SK-N-SH (cell line): ENCODE data around the gene ATG7. TPM values are rescaled to one million over a fixed set of nuclear protein-coding genes. Genes with fewer than 3 reads are reported as not detected.

Experiments
- CTCF ChIA-PET: fragments of 300-600, 350-600 bp; formaldehyde crosslinking; extraction: SDS; loops from one replicate; lab custom pipeline; 2021; lab: Yijun Ruan, JAX
- POLR2A ChIA-PET: fragments of 350-600 bp; sonication (Branson Sonifier 250); formaldehyde crosslinking; extraction: SDS; loops from one replicate; lab custom pipeline; 2020; ENCODE audit warnings: antibody characterized with exemption, inconsistent platforms; lab: Yijun Ruan, JAX
- DNase-seq: peaks from one replicate; pipeline ENCODE4 v3.0.0; 2012
- H2AFZ ChIP-seq: fragments of 200-600 bp; sonication (generic); 2 replicates; pipeline ENCODE4 v1.8.1; 2016; ENCODE audit warnings: antibody characterized with exemption, mild to moderate bottlenecking, low read depth
- H3F3A ChIP-seq: fragments of 200-600 bp; sonication (generic); replicated peaks from 2 replicates; pipeline ENCODE3; 2016; ENCODE audit warnings: antibody characterized with exemption, mild to moderate bottlenecking; ENCODE audit not compliant: insufficient read depth
- H3K27ac ChIP-seq, 2 experiments: fragments of 200-500 bp in 1 of 2; fragments of 200-600 bp in 1 of 2; sonication (Bioruptor generic) in 1 of 2; sonication (generic), shearing (Covaris generic) in 1 of 2; 2 replicates each; pipeline versions ENCODE4 v1.5.1 to v1.6.1; 2014 to 2016; ENCODE audit warnings: low read depth in 2 of 2, inconsistent platforms in 1 of 2, low read length in 1 of 2, mild to moderate bottlenecking in 1 of 2, mixed read lengths in 1 of 2
- H3K27me3 ChIP-seq: fragments of 200-600 bp; sonication (generic), shearing (Covaris generic); 2 replicates; pipeline ENCODE4 v1.6.1; 2016; ENCODE audit warnings: mixed run types; ENCODE audit not compliant: insufficient read depth
- H3K36me3 ChIP-seq, 2 experiments: fragments of 200-500 bp in 1 of 2; fragments of 200-600 bp in 1 of 2; sonication (Bioruptor generic) in 1 of 2; sonication (generic) in 1 of 2; replicated peaks in 1 of 2; 2 replicates each; pipeline versions ENCODE3 to v1.5.1; 2014 to 2016; ENCODE audit warnings: low read length in 1 of 2, mild to moderate bottlenecking in 1 of 2; ENCODE audit not compliant: insufficient read depth in 2 of 2, control insufficient read depth in 1 of 2
- H3K4me1 ChIP-seq, 2 experiments: fragments of 200-500 bp in 1 of 2; fragments of 200-600 bp in 1 of 2; sonication (Bioruptor generic) in 1 of 2; sonication (generic), shearing (Covaris generic) in 1 of 2; 2 replicates each; pipeline versions ENCODE4 v1.5.1 to v1.6.1; 2014 to 2016; ENCODE audit warnings: low read depth in 1 of 2, low read length in 1 of 2, mixed run types in 1 of 2; ENCODE audit not compliant: insufficient read depth in 2 of 2, control insufficient read depth in 1 of 2
- H3K4me2 ChIP-seq: fragments of 200-600 bp; sonication (generic), shearing (Covaris generic); 2 replicates; pipeline ENCODE4 v1.6.1; 2017; ENCODE audit warnings: mixed run types
- H3K4me3 ChIP-seq, 2 experiments: fragments of 200-500 bp in 1 of 2; fragments of 200-600 bp in 1 of 2; sonication (Bioruptor generic) in 1 of 2; sonication (generic), shearing (Covaris generic) in 1 of 2; 2 replicates each; pipeline versions ENCODE4 v1.5.1 to v1.8.1; 2014 to 2016; ENCODE audit warnings: low read depth in 2 of 2, inconsistent platforms in 1 of 2, low read length in 1 of 2, mild to moderate bottlenecking in 1 of 2, mixed read lengths in 1 of 2, moderate library complexity in 1 of 2
- H3K79me2 ChIP-seq: fragments of 200-600 bp; sonication (generic); 2 replicates; pipeline ENCODE4 v1.8.1; 2017; ENCODE audit warnings: mild to moderate bottlenecking; ENCODE audit not compliant: insufficient read depth
- H3K9ac ChIP-seq: fragments of 200-600 bp; sonication (generic); 2 replicates; pipeline ENCODE4 v1.6.1; 2017; ENCODE audit warnings: mixed run types
- H3K9me2 ChIP-seq: fragments of 200-600 bp; sonication (generic); 2 replicates; pipeline ENCODE4 v1.6.1; 2017; ENCODE audit warnings: mixed run types
- H3K9me3 ChIP-seq: fragments of 200-600 bp; sonication (generic); 2 replicates; pipeline ENCODE4 v1.6.1; 2017; ENCODE audit warnings: mixed run types, mild to moderate bottlenecking, moderate library complexity
- H4K20me1 ChIP-seq: fragments of 200-600 bp; sonication (generic); 2 replicates; pipeline ENCODE4 v1.6.1; 2017; ENCODE audit warnings: mild to moderate bottlenecking, mixed run types; ENCODE audit not compliant: insufficient read depth
- FOXJ3 ChIP-seq: sonication (generic); formaldehyde crosslinking; IDR thresholded peaks from 2 replicates; pipeline ENCODE4 v1.5.1; 2020; ENCODE audit warnings: mild to moderate bottlenecking, missing genetic modification reagents
- NFIC ChIP-seq: IDR thresholded peaks from 2 replicates; pipeline ENCODE4 v1.4.0; 2012; ENCODE audit warnings: borderline replicate concordance
- PBX3 ChIP-seq: IDR thresholded peaks from 2 replicates; pipeline ENCODE4; 2012
- RAD21 ChIP-seq: IDR thresholded peaks from 2 replicates; pipeline ENCODE4 v1.6.1; 2012; ENCODE audit warnings: mild to moderate bottlenecking, low read length
- RCOR1 ChIP-seq: fragments of 150-350 bp; IDR thresholded peaks from 2 replicates; pipeline ENCODE4 v1.6.1; 2017; ENCODE audit warnings: antibody characterized with exemption, low read length
- RFX5 ChIP-seq: IDR thresholded peaks from 2 replicates; pipeline ENCODE4 v1.6.1; 2012; ENCODE audit warnings: mild to moderate bottlenecking, improper control_type of control experiment, low read length
- SIN3A ChIP-seq: IDR thresholded peaks from 2 replicates; pipeline ENCODE4 v1.6.1; 2012; ENCODE audit warnings: low read depth, mild to moderate bottlenecking, low read length, moderate library complexity, borderline replicate concordance
- TCF12 ChIP-seq: IDR thresholded peaks from 2 replicates; pipeline ENCODE4 v1.4.0; 2012
- WGBS: methylation state at CpG from one replicate; pipeline ENCODE4 v1.1.6; 2017; ENCODE audit warnings: low lambda C conversion rate; 5-methylcytosine and 5-hydroxymethylcytosine counted together
- polyA plus RNA-seq, 3 experiments: library from polyadenylated mRNA; depleted of rRNA; stranded (reverse); fragments of >200 nt; gene quantifications; 2 replicates each; pipeline ENCODE4 v1.2.3, GENCODE V29; 2012
- TF ChIP-seq, protein P1 (sequence below): fragments of 150-350 bp; IDR thresholded peaks from 2 replicates; pipeline ENCODE4 v1.6.1; 2016; ENCODE audit warnings: mild to moderate bottlenecking, low read depth, low read length
- TF ChIP-seq, protein P2 (sequence below): IDR thresholded peaks from 2 replicates; pipeline ENCODE4 v1.4.0; 2012; ENCODE audit warnings: low read depth, borderline replicate concordance

The ATG7 gene
- polyA plus RNA-seq, 1 of the 3 experiments (the other 2 are of a cell fraction): 29.5 TPM

- TF ChIP-seq, protein P1, sequence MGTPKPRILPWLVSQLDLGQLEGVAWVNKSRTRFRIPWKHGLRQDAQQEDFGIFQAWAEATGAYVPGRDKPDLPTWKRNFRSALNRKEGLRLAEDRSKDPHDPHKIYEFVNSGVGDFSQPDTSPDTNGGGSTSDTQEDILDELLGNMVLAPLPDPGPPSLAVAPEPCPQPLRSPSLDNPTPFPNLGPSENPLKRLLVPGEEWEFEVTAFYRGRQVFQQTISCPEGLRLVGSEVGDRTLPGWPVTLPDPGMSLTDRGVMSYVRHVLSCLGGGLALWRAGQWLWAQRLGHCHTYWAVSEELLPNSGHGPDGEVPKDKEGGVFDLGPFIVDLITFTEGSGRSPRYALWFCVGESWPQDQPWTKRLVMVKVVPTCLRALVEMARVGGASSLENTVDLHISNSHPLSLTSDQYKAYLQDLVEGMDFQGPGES: no peak
- TF ChIP-seq PBX3 (no peak), RCOR1 (no peak), RAD21 (no peak), NFIC (no peak), FOXJ3 (CRISPR knock-in tag) (no peak)
Measured at GRCh38 chr3:11534011-11534792, 262.0 kb downstream of the ATG7 start (continued).

GRCh38 chr3:11534793-11535101, 262.6 kb downstream of the ATG7 start:
- peaks cover 15 to 21% of the 10 kb centered on the region in 2 experiments; a peak in 3 of 4 replicates for H3K4me1 ChIP-seq
- H4K20me1 ChIP-seq: no peaks in the 10 kb centered on the region
- WGBS: 98% methylated on average over 7 of the region's 7 CpGs
- no peaks in the 10 kb centered on the region for H3K27me3 ChIP-seq
- TF ChIP-seq, protein P2, sequence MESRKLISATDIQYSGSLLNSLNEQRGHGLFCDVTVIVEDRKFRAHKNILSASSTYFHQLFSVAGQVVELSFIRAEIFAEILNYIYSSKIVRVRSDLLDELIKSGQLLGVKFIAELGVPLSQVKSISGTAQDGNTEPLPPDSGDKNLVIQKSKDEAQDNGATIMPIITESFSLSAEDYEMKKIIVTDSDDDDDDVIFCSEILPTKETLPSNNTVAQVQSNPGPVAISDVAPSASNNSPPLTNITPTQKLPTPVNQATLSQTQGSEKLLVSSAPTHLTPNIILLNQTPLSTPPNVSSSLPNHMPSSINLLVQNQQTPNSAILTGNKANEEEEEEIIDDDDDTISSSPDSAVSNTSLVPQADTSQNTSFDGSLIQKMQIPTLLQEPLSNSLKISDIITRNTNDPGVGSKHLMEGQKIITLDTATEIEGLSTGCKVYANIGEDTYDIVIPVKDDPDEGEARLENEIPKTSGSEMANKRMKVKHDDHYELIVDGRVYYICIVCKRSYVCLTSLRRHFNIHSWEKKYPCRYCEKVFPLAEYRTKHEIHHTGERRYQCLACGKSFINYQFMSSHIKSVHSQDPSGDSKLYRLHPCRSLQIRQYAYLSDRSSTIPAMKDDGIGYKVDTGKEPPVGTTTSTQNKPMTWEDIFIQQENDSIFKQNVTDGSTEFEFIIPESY: no peak
- TF ChIP-seq RFX5: no peak
- no peak for TF ChIP-seq SIN3A
- no peak for TF ChIP-seq TCF12
- TF ChIP-seq RAD21: no peak
- no peak overlapping the region for H3K27ac ChIP-seq
- no peak overlapping the region for H3K4me2 ChIP-seq
- no peak overlapping the region for H2AFZ ChIP-seq
- H3K4me3 ChIP-seq: no peak overlapping the region
- no peaks in the 10 kb centered on the region for H3K36me3 ChIP-seq
- peaks cover 18% of the 10 kb centered on the region for H3F3A ChIP-seq
- H3K9me2 ChIP-seq: no peaks in the 10 kb centered on the region
- ChIA-PET CTCF (interaction anchor here (0.9 kb wide), 1 partner anchor 15 kb away, joined by 3 read pairs; no protein-coding TSS in a partner anchor), POLR2A (no interaction called here)
- H3K79me2 ChIP-seq: no peaks in the 10 kb centered on the region
- DNase-seq: no peak
- H3K9ac ChIP-seq: no peak overlapping the region
- no peaks in the 10 kb centered on the region for H3K9me3 ChIP-seq
